Stomach smooth muscle (tissue), 2 donors: ENCODE measurements around the gene YWHAQ.

ENCODE experiments used
- H3K27ac ChIP-seq: one replicate; pipeline ENCODE4 v1.7.0; 2013; ENCODE audit warnings: mild to moderate bottlenecking, low read length, inconsistent platforms
- H3K27me3 ChIP-seq, 2 donors: one replicate each; pipeline ENCODE4 v1.7.0; 2013; ENCODE audit warnings: low read length in 2 of 2; ENCODE audit not compliant: insufficient read depth in 2 of 2, control insufficient read depth in 1 of 2
- H3K36me3 ChIP-seq, 2 donors: one replicate each; pipeline ENCODE4 v1.7.0; 2013; ENCODE audit warnings: low read length in 2 of 2; ENCODE audit not compliant: control insufficient read depth in 2 of 2, insufficient read depth in 2 of 2
- H3K4me1 ChIP-seq: one replicate; pipeline ENCODE4 v1.7.0; 2013; ENCODE audit warnings: low read length; ENCODE audit not compliant: control insufficient read depth, insufficient read depth
- H3K4me3 ChIP-seq, 2 donors: one replicate each; pipeline ENCODE4 v1.7.0; 2013; ENCODE audit warnings: low read length in 2 of 2
- H3K9ac ChIP-seq, 2 donors: one replicate each; pipeline ENCODE4 v1.7.0; 2013; ENCODE audit warnings: low read length in 2 of 2, mild to moderate bottlenecking in 1 of 2
- H3K9me3 ChIP-seq, 2 donors: one replicate each; pipeline ENCODE4 v1.7.0; 2013; ENCODE audit warnings: low read length in 2 of 2; ENCODE audit not compliant: control insufficient read depth in 2 of 2
- donor health status: healthy.
- donor health status: Pancreatic carcinoma.

The YWHAQ gene

DNA sequence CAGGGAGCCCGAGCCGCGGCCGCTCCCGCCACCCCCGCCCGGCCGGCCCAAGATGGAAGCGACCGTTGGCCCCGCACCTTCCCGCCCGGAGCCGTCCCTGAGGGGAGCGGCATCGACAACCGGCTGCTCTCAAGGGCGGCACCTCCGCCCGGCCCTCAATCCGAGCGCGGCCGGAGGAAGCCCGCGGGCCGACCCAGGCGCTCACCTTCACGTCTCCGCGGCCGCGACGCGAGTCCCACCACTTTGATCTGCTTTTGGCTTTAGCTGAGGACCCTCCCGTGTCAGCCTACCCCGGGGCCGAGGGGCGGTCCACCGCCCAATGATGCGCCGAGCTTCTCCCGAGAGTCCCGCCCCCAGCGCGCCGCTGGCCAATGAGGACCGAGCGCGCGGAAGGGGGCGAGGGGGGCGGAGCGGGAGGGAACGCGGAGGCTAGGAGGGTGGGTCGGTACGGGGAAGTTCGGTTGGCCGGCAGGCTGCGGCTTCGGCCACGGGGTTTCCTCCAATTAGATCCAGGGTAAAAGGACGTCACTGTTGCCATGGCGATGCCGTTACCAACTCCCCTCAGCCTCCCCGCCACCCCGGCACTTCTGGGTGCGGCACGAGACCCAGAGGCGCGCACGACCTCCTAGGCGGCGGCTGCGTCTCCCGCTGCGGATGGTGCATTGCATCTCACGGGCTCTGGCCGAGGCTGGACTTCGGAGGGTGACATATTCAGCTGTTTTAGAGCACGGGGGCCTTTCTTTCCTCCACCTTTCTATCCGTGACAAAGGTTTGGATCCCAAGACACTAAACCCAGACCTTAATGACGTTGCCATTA, at the start of gene YWHAQ:
TSS of gene YWHAQ (minus strand) at position 262 of the 817 bp plus-strand sequence. CDS start 545 bp downstream, outside the sequence.
- peak within 1 kb of the TSS; percentile 81 to 96 for H3K4me3 ChIP-seq
- H3K4me1 ChIP-seq: peaks cover 13% of the 10 kb centered on the region
- H3K27ac ChIP-seq: peak within 1 kb of the TSS; percentile 80
- H3K9ac ChIP-seq: peak within 1 kb of the TSS; percentile 65 to 81
- no peaks in the 10 kb centered on the region for H3K27me3 ChIP-seq
- H3K36me3 ChIP-seq: no peaks in the 10 kb centered on the region
- no peaks in the 10 kb centered on the region for H3K9me3 ChIP-seq

DNA sequence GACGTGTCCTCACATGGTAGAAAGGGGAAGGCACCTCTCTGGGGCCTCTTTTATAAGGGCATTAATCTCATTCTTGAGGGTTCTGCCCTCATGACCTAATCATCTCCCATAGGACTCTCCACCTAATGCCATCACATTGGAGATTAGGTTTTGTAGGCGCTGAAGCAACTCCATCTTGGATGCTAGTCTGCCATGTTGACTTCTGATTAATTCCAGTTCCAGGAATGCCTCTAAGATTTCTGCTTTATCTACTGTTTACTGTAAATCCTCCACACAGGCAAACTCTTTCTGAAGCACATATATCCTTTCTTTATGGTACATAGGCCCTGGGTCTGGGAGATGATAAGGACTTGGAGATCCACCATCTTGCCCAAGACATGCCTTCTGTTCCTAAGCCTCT, 49.3 kb upstream of the YWHAQ start:
- H3K4me3 ChIP-seq: no peak overlapping the region
- no peaks in the 10 kb centered on the region for H3K27me3 ChIP-seq
- peaks cover 8% of the 10 kb centered on the region for H3K4me1 ChIP-seq
- no peaks in the 10 kb centered on the region for H3K36me3 ChIP-seq
- no peak overlapping the region for H3K27ac ChIP-seq
- no peak overlapping the region for H3K9ac ChIP-seq
- H3K9me3 ChIP-seq: no peaks in the 10 kb centered on the region

DNA sequence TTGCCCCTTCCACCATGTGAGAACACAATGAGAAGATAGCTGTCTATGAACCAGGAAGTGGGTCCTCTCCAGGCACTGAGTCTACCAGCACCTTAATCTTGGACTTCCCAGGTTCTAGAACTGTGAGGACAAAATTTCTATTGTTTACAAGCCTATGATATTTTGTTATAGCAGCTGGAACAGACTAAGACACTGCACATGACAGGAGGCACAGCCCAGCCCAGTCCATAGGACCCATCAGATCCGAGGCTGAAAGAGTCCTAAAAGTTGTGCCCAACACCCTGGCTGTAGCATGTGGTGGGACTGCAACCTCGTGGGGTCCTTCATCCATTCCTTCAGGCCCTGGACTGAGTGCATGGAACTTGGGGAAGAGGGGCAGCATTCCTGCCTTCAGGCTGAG, 48.4 kb upstream of the YWHAQ start:
- H3K9me3 ChIP-seq: no peaks in the 10 kb centered on the region
- H3K36me3 ChIP-seq: no peaks in the 10 kb centered on the region
- no peak overlapping the region for H3K27ac ChIP-seq
- H3K4me1 ChIP-seq: peaks cover 8% of the 10 kb centered on the region
- no peaks in the 10 kb centered on the region for H3K27me3 ChIP-seq
- H3K9ac ChIP-seq: no peak overlapping the region
- H3K4me3 ChIP-seq: no peak overlapping the region

DNA sequence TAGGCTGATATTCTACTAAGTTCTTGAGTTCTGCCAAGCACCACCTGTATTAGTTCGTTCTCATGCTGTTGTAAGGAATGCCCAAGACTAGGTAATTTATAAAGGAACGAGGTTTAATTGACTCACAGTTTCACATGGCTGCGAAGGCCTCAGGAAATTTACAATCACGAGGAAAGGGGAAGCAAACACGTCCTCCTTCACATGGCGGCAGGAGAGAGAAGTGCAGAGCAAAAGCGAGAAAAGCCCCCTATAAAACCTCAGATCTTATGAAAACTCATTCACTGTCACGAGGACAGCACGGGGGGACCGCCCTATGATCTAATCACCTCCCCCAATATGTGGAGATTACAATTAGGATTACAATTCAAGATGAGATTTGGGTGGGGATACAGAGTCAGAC, 47.7 kb upstream of the YWHAQ start:
- Histone ChIP-seq H3K4me1 (peaks cover 8% of the 10 kb centered on the region), H3K9me3 (no peaks in the 10 kb centered on the region), H3K9ac (no peak overlapping the region), H3K27me3 (no peaks in the 10 kb centered on the region), H3K4me3 (no peak overlapping the region), H3K27ac (no peak overlapping the region), H3K36me3 (no peaks in the 10 kb centered on the region)

DNA sequence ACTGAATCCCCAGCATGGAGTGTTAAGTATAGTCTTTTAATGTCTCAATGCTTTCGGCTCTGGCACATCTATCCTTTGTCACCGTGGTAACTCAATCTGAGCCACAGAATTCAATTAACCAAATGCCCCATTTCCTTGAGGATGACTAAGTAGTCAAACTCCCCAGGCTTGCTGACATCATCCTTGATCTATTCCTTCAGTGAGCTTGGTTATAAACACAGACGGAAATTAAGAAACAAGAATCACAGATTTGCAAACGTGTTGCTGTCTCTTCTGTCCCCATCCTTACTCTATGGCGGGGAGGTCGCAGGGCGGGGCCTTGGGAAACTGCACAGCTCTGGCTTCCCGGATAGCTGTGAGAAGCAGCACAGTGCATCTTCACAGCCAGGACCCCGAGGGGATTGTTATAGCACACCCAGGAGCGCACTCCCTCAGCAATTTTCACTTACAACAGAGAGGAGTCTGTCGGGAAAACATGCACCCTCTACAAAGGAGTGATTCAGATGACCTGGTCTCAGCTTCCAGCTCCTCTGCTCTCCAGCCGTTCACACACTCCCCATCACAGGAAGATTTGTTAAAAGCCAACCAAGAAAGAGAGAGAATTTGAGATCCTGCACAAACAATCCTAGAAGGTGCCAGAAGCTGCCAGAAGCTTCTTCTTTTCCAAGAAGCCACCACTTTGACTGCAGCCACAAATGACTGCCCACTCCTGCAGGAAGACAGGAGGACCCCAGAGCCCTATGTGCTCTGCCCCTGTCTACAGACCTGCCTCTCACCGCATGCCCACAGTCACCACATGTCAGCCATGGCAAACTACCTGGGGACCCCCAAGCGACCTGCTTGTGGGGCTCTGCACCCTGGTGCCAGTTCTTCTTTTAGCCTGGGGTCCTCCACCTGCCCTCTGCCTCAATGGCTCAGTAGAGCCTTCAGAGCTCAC, 44.9 kb upstream of the YWHAQ start:
- Histone ChIP-seq H3K36me3 (no peaks in the 10 kb centered on the region), H3K4me3 (no peak overlapping the region), H3K9me3 (no peaks in the 10 kb centered on the region), H3K9ac (no peak overlapping the region), H3K27me3 (no peaks in the 10 kb centered on the region), H3K27ac (peak overlapping the region; percentile 24), H3K4me1 (peaks cover 8% of the 10 kb centered on the region)

DNA sequence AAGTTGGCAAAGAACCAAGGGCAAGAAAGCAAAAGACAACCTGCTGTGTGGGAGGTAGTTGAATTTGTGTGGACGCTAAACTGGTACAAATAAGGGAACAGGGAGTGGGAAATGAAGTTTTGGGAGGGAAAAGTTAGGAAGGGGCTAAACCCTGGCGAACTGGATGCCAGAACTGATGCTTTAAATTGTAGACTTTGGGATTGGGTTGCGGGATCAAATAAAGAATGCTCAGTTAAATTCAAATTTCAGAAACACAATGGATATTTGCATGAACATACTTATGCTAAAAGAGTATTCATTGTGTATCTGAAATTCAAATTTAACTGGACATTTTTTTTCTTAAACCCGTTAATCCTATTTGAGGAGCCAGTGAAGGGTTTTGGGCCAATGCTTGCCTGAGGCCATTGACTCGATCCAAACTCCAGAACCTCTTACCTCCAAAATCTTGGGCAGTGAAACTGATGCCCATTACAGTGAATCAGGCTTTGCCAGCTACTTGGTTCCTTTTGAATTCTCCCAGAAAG, 44.2 kb upstream of the YWHAQ start:
- Histone ChIP-seq H3K9ac (no peak overlapping the region), H3K4me3 (no peak overlapping the region), H3K36me3 (no peaks in the 10 kb centered on the region), H3K27me3 (no peaks in the 10 kb centered on the region), H3K4me1 (peaks cover 8% of the 10 kb centered on the region), H3K27ac (no peak overlapping the region), H3K9me3 (no peaks in the 10 kb centered on the region)

DNA sequence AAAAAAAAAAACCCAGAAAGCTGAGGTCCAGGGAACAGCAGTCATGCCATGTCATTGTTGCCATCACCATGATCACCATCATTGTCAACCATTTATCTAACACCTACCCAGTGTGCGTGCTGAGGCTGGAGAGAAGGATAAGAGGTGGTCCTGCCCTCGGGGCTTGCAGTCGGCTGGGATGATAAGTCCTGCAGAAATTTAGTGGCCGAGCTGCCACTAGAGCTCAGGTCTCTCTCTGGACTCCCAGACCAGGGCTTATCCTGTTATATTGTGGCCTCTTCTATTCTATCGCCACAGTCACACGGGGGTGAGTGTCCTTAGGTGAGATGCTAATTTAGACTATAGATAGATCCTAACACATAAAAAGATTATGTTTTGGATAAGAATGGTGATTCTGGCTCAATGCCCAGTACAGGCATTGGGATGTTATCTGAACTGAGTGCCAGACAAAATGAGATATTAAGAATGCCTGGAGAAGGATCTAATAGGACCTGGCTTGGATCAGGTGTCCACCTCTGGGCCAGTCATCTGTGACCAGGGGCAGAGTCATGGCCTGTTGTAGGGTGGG, 43.2 kb upstream of the YWHAQ start:
- Histone ChIP-seq H3K27ac (no peak overlapping the region), H3K4me1 (peaks cover 8% of the 10 kb centered on the region), H3K9me3 (no peaks in the 10 kb centered on the region), H3K9ac (no peak overlapping the region), H3K36me3 (no peaks in the 10 kb centered on the region), H3K4me3 (no peak overlapping the region), H3K27me3 (no peaks in the 10 kb centered on the region)

DNA sequence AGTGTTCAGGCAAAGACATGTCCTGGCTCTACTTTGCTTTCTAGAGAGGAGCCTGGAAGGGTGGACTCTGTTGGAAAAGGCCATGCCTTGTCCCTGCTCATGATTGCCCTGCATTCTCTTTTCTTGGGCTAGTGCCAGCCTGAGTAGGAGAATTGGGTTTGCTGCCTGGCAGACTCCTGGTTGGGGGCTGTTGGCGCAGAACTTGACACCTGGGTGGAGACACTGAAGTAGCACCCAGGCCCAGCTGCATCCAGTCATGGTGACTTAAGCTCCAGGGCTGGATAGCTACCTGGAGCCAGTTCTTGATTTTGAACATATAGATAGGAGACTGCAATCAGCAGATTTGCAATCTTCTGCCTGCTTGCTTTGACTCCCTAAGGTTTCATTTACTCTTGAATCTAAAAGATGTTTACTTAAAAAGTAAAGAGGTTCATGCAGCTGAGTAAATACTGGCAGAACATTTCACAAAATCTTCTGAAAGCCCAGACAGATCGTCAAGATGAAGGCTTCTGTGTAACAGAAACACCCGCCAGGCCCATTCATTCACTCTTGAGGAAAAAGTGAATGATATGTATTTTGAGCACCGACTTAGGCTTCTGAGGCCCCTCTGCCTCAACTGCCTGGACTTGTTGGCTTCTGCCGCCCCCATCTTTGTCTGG, 38.0 kb upstream of the YWHAQ start:
- H3K4me1 ChIP-seq: no peaks in the 10 kb centered on the region
- H3K27ac ChIP-seq: no peak overlapping the region
- no peak overlapping the region for H3K4me3 ChIP-seq
- no peaks in the 10 kb centered on the region for H3K27me3 ChIP-seq
- no peak overlapping the region for H3K9ac ChIP-seq
- H3K9me3 ChIP-seq: no peaks in the 10 kb centered on the region
- H3K36me3 ChIP-seq: no peaks in the 10 kb centered on the region

DNA sequence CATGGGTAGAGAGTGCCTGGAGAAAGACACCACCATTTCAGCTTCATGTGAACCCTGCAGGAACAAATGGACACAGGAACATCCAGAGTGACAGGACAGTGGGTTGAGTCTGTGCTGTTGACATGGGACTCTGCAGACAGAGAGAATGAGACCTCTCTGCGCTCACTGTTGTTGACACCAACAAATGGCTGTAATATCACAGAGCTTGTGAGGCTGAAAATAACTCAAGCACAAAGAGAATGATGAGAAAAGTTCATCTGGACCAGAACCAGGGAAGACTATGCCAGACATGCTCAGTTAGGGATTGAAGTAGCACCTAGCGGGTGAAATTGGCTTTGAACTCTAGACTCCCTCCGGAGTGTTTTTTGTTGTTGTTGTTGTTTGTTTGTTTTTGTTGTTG, 37.0 kb upstream of the YWHAQ start:
- Histone ChIP-seq H3K9me3 (no peaks in the 10 kb centered on the region), H3K27ac (no peak overlapping the region), H3K27me3 (no peaks in the 10 kb centered on the region), H3K9ac (no peak overlapping the region), H3K4me3 (no peak overlapping the region), H3K36me3 (no peaks in the 10 kb centered on the region), H3K4me1 (no peaks in the 10 kb centered on the region)

DNA sequence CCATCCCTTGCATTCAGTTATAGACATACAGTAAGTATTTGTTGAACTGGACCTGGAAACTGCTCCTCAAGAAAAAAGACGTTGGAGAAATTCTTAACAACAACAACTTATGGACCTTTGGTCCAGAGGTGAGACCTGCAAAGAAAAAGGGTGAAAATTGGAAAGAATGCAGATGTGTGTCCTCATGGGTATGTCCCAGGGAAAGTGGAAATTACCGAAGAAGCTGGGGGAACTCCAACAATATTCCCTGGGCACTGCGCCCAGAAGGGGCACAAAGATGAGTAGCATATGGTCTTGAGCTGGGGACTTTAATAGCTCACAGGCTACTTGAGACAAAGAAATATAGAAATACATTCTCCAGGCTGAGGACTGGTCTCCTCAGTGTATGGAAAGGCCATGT, 35.5 kb upstream of the YWHAQ start:
- Histone ChIP-seq H3K4me3 (no peak overlapping the region), H3K9ac (no peak overlapping the region), H3K9me3 (no peaks in the 10 kb centered on the region), H3K27ac (no peak overlapping the region), H3K27me3 (no peaks in the 10 kb centered on the region), H3K36me3 (no peaks in the 10 kb centered on the region), H3K4me1 (no peaks in the 10 kb centered on the region)
